Right lung (tissue), 5 donors: ENCODE measurements around the gene ACTG2. TPM values are rescaled to one million over a fixed set of nuclear protein-coding genes. Genes with fewer than 3 reads are reported as not detected.
"Not testable (repeated sequence)": the region's sequence is repeated elsewhere in the genome, so short reads cannot be mapped to it uniquely, and the experiment has no call there.

Source experiments
- DNase-seq, 2 donors: peaks; one replicate each; pipeline ENCODE4 v3.0.0-alpha.2; 2013
- polyA plus RNA-seq, 5 donors: library from polyadenylated mRNA; unstranded; fragments of 120-200 nt; gene quantifications; one replicate each; pipeline versions ENCODE4 v1.2.1 to v1.2.3, GENCODE V29; 2013; ENCODE audit warnings: inconsistent platforms in 1 of 5, low replicate concordance in 1 of 5; ENCODE audit not compliant: insufficient read length in 5 of 5, insufficient read depth in 1 of 5

ACTG2 gene
- polyA plus RNA-seq, 5 donors = 24.3 to 110 (median 50.0) TPM

- DNase-seq = no peak
Observed at GRCh38 chr2:73931531-73932500, 39.0 kb downstream of the ACTG2 start.

GRCh38 chr2:73933194-73933593 is 40.4 kb downstream of the ACTG2 start:
- DNase-seq = no peak

GRCh38 chr2:73935641-73936040 is 42.8 kb downstream of the ACTG2 start:
- no peak for DNase-seq

- DNase-seq = no peak
Observed at GRCh38 chr2:73937103-73937885, 44.5 kb downstream of the ACTG2 start.

- DNase-seq = no peak
Observed at GRCh38 chr2:73937899-73938298, 45.1 kb downstream of the ACTG2 start.

- no peak for DNase-seq
Observed at GRCh38 chr2:73938718-73939352, 46.0 kb downstream of the ACTG2 start.

GRCh38 chr2:73939419-73939818 is 46.6 kb downstream of the ACTG2 start:
- DNase-seq = no peak

- not testable (repeated sequence) for DNase-seq
Observed at GRCh38 chr2:73940066-73940465, 47.3 kb downstream of the ACTG2 start.

GRCh38 chr2:73942664-73943063 is 49.9 kb downstream of the ACTG2 start:
- DNase-seq = no peak

- no peak for DNase-seq
Observed at GRCh38 chr2:73944714-73945113, 51.9 kb downstream of the ACTG2 start.

GRCh38 chr2:73946215-73946614 is 53.4 kb downstream of the ACTG2 start:
- DNase-seq = no peak

GRCh38 chr2:73946666-73947065 is 53.9 kb downstream of the ACTG2 start:
- DNase-seq = no peak

GRCh38 chr2:73947412-73948018 is 54.7 kb downstream of the ACTG2 start:
- no peak for DNase-seq

- DNase-seq = no peak
Observed at GRCh38 chr2:73949802-73950201, 57.0 kb downstream of the ACTG2 start.

- no peak for DNase-seq
Observed at GRCh38 chr2:73952499-73953446, 60.0 kb downstream of the ACTG2 start.

GRCh38 chr2:73956218-73956865 is 63.5 kb downstream of the ACTG2 start:
- DNase-seq = no peak

- DNase-seq = no peak
Observed at GRCh38 chr2:73961274-73961673, 68.5 kb downstream of the ACTG2 start.

- DNase-seq = no peak
Observed at GRCh38 chr2:73961823-73962615, 69.2 kb downstream of the ACTG2 start.

- no peak for DNase-seq
Observed at GRCh38 chr2:73962798-73963197, 70.0 kb downstream of the ACTG2 start.
